Activated CD4-positive, alpha-beta memory T cell treated with anti-CD3 and anti-CD28 coated beads for 36 hours (primary cell): ENCODE results near the gene VPS37C. TPM values are rescaled to one million over a fixed set of nuclear protein-coding genes. Genes with fewer than 3 reads are reported as not detected.

ENCODE experiments used
- CTCF ChIA-PET: fragments of 350-600 bp; sonication (Branson Sonifier 250); formaldehyde crosslinking; loops from one replicate; lab custom pipeline; 2021; ENCODE audit warnings: antibody characterized with exemption, inconsistent platforms; lab: Charles Lee
- POLR2A ChIA-PET: fragments of 350-600 bp; sonication (Branson Sonifier 250); formaldehyde crosslinking; loops from one replicate; lab custom pipeline; 2021; ENCODE audit warnings: antibody characterized with exemption; lab: Charles Lee
- DNase-seq: peaks from one replicate; pipeline ENCODE4 v3.0.0-alpha.2; 2020
- H3K27ac Mint-ChIP-seq: one replicate; pipeline ENCODE4 v1.8.0; 2021; ENCODE audit warnings: mixed read lengths
- H3K27me3 Mint-ChIP-seq: one replicate; pipeline ENCODE4 v1.8.0; 2021; ENCODE audit warnings: mixed read lengths
- H3K36me3 Mint-ChIP-seq: one replicate; pipeline ENCODE4 v1.8.0; 2021; ENCODE audit warnings: mixed read lengths
- H3K4me1 Mint-ChIP-seq: one replicate; pipeline ENCODE4 v1.8.0; 2021; ENCODE audit warnings: low read depth, mixed read lengths
- H3K4me3 Mint-ChIP-seq: one replicate; pipeline ENCODE4 v1.8.0; 2021; ENCODE audit warnings: mild to moderate bottlenecking, mixed read lengths
- H3K9me3 Mint-ChIP-seq: one replicate; pipeline ENCODE4 v1.8.0; 2021; ENCODE audit warnings: mixed read lengths
- intact Hi-C: fragments of 100-400 bp; cut with micrococcal nuclease; formaldehyde crosslinking; loops from one replicate; pipeline ENCODE4 v1.15.1; 2023
- total RNA-seq, 2 experiments: library from RNA; stranded (reverse); gene quantifications; one replicate each; pipeline ENCODE4 v1.2.3, GENCODE V29; 2021

The VPS37C gene
- total RNA-seq, 2 experiments from 2014 or later, result 9.0 TPM

DNA sequence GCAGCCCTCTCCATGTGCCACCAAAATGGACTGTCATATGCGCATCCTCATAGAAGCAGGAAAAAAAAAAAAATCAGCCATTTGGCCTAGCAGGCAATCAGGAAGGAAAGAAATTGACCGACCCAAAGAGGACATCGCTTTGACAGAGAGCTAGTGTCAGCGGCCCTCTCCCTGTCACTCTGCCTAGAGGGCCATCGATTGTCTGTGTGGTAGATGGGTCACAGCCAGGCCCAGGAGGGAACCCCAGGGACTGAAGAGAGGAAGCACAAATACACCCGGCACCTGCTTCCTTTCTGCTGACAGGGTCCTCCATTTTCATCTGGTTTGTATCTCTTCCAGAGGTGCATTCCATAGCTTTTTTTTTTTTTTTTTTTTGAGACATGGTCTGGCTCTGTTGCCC, 21.8 kb downstream of the VPS37C start:
- intact Hi-C loops, result no loop called here
- CTCF ChIA-PET, result interaction anchor here (0.6 to 2.1 kb wide), 2 partner anchors 9 to 48 kb away, joined by 4 to 5 read pairs; no protein-coding TSS in a partner anchor
- Mint-ChIP-seq H3K27me3 (no peaks in the 10 kb centered on the region), H3K36me3 (peaks cover 7% of the 10 kb centered on the region), H3K4me1 (peaks cover 3% of the 10 kb centered on the region), H3K4me3 (no peak overlapping the region), H3K9me3 (no peaks in the 10 kb centered on the region), H3K27ac (no peak overlapping the region)
- DNase-seq, result no peak
- POLR2A ChIA-PET, result no interaction called here

DNA sequence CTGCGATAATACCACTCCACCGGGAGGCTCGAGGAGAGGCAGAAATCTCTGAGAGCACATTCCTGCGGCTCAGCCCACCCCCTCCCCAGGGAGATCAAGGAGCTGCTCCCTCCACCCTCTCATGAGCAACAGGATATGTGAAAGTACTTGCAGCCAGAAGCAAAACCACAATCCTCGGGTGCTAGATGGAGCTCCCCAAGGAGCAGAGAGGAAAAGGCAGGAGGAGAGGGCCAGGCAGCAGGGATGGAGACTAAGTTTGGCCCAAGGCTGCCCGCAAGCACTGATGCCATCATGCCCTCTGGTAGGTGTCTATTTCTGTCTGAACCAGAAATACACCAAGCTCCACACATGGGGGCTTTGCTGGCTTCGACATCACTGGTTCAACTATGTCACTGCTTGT, 22.3 kb downstream of the VPS37C start:
- no peak overlapping the region for H3K4me3 Mint-ChIP-seq
- CTCF ChIA-PET, result interaction anchor here (1.3 to 2.1 kb wide), 2 partner anchors 9 to 10 kb away, joined by 4 to 5 read pairs; no protein-coding TSS in a partner anchor
- H3K4me1 Mint-ChIP-seq, result peaks cover 3% of the 10 kb centered on the region
- no peak overlapping the region for H3K27ac Mint-ChIP-seq
- H3K9me3 Mint-ChIP-seq, result no peaks in the 10 kb centered on the region
- intact Hi-C loops, result no loop called here
- no peak for DNase-seq
- no peaks in the 10 kb centered on the region for H3K27me3 Mint-ChIP-seq
- H3K36me3 Mint-ChIP-seq, result peaks cover 7% of the 10 kb centered on the region
- POLR2A ChIA-PET, result no interaction called here

DNA sequence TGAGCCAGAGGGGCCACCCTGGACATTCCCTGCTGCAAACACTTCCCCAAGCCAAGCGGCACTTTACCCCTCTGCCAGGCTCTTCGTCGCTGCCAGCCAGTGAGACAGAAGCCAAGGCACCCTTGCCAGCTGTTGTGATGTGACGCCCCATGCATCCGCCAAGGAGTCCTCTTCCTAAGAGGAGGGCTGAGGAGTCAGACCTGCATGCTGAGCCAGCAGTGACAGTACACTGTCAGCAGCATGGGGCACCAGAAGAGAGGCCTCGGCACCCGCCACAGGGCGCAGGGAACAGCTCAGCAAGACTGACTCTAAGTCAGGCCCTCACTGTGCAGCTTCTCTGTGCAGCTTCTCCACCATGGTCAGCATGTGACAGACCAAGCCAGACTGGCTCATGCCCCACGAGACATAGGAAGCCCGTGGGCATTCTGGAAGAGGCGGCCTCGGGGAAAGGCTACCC, 26.4 kb downstream of the VPS37C start:
- Mint-ChIP-seq H3K9me3 (no peaks in the 10 kb centered on the region), H3K36me3 (peaks cover 8% of the 10 kb centered on the region), H3K27me3 (no peaks in the 10 kb centered on the region), H3K4me3 (no peak overlapping the region), H3K4me1 (peaks cover 5% of the 10 kb centered on the region), H3K27ac (no peak overlapping the region)
- DNase-seq, result no peak
- intact Hi-C loops, result no loop called here
- POLR2A ChIA-PET, result no interaction called here
- CTCF ChIA-PET, result interaction anchor here (0.9 kb wide), 1 partner anchor 165 kb away, joined by 3 read pairs; no protein-coding TSS in a partner anchor

DNA sequence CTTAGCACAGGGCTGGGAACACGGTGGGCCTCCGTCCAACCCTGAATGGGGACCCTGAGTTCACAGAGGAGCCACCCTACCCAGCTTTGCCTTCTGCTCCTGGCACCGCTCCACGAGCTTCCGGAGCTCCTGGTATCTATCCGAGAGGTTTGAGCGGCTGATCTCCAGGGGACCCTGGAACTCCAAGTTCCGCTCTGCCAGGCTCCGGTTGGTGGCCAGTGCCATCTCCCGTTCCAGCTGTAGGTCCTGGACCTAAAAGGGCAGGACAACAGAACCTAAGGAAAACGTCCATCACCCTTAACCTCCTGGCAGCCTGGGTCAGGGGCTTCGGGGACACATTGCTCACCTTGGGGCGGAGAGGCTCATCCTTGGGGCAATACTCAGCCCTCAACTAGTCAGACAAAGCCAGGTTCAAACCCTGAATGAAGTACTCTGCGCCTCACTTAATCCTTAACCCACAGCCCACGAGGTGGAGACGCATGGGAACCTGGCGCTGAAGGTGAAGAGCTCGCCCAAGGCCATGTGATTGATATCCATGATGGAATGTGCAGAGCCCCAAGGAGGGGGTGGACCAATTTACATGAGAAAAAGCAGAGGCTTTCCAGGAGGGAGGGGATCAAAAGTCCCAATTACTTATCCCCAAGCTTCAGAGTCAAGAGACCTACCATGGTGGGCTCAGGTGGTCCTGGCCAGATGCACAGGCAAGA, 27.1 kb downstream of the VPS37C start:
- Mint-ChIP-seq H3K4me3 (no peak overlapping the region), H3K27ac (no peak overlapping the region), H3K27me3 (no peaks in the 10 kb centered on the region), H3K9me3 (no peaks in the 10 kb centered on the region), H3K36me3 (peaks cover 8% of the 10 kb centered on the region), H3K4me1 (peaks cover 12% of the 10 kb centered on the region)
- intact Hi-C loops, result no loop called here
- ChIA-PET POLR2A (no interaction called here), CTCF (interaction anchor here (0.9 to 1.6 kb wide), 3 partner anchors 27 to 164 kb away, joined by 3 read pairs; no protein-coding TSS in a partner anchor)
- DNase-seq, result no peak

DNA sequence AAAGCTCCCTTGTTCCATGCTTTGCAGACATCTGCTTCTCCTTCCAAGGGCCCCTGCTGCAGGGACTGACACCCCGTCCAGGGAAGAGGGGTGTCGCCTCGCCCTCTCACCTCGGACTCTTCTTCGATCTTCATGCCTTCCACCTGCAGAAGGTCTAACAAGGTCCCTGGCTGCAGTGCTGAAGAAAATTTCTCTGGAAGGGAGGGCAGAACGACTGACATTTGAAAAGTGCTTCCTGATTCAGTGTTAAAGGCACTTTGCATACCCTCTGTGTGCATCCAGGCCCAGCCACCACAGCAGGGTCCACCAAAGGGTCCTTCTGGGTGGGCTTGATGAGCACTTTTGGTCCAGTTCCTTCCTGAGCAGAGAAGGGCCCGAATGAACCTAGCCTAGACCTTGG, 28.1 kb downstream of the VPS37C start:
- ChIA-PET POLR2A (interaction anchor here (0.7 kb wide), 1 partner anchor 138 kb away, joined by 4 read pairs; no protein-coding TSS in a partner anchor), CTCF (interaction anchor here (1.6 kb wide), 1 partner anchor 26 kb away, joined by 3 read pairs; no protein-coding TSS in a partner anchor)
- H3K27ac Mint-ChIP-seq, result no peak overlapping the region
- H3K27me3 Mint-ChIP-seq, result no peaks in the 10 kb centered on the region
- peaks cover 18% of the 10 kb centered on the region for H3K4me1 Mint-ChIP-seq
- H3K4me3 Mint-ChIP-seq, result no peak overlapping the region
- no peaks in the 10 kb centered on the region for H3K9me3 Mint-ChIP-seq
- no peak for DNase-seq
- H3K36me3 Mint-ChIP-seq, result peaks cover 9% of the 10 kb centered on the region
- intact Hi-C loops, result no loop called here

DNA sequence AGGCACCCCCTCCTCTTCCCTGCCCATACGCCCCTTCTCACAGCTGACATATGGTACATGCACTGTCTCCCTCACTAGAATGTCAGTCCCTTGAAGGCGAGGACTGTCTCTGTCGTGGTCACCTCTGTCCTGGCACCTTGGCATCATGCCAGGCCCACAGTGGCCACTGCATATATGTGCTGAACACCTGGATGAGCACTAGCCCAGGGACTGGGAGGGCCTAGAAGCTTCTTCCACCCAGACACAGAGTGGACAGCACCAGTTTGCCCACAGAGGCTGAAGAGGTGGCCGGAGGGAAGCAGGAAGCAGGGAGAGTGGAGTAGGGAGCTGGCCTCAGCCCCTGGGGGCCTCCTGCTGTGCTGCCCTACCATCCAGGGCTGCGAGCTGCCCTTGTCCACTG, 28.6 kb downstream of the VPS37C start:
- no peaks in the 10 kb centered on the region for H3K27me3 Mint-ChIP-seq
- peaks cover 11% of the 10 kb centered on the region for H3K36me3 Mint-ChIP-seq
- no peak overlapping the region for H3K27ac Mint-ChIP-seq
- POLR2A ChIA-PET, result no interaction called here
- no peaks in the 10 kb centered on the region for H3K9me3 Mint-ChIP-seq
- DNase-seq, result no peak
- H3K4me3 Mint-ChIP-seq, result no peak overlapping the region
- CTCF ChIA-PET, result interaction anchor here (1.6 kb wide), 1 partner anchor 26 kb away, joined by 3 read pairs; no protein-coding TSS in a partner anchor
- H3K4me1 Mint-ChIP-seq, result peaks cover 23% of the 10 kb centered on the region
- intact Hi-C loops, result no loop called here

DNA sequence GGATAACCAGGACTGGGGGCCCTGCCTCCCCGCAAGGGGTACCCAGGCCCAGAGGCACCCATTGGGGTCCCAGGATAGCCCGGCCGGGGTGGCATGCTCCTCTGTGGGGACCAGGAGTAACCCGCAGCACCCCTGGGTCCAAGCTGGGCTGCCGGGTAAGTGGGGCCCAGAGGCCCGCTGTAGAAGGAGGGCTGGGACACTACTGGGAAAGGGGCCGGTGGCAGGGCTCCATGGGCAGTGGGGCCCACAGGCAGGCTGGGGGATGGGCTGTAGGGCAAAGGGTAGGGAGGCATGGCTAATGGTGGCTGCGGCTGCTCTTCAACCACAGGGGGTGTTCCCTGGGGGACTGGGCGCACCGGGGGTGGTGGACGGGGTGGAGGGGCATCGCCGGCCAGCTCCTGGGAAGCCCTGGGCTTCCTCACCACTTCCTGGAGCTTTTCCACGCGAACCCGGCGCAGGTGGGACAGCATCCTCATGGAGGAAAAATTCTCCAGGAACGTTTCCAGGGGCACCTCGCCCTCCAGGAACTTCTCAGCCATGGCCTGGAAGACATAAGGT, 29.1 kb downstream of the VPS37C start:
- ChIA-PET POLR2A (no interaction called here), CTCF (interaction anchor here (1.6 kb wide), 1 partner anchor 25 kb away, joined by 3 read pairs; no protein-coding TSS in a partner anchor)
- Mint-ChIP-seq H3K9me3 (no peaks in the 10 kb centered on the region), H3K27ac (no peak overlapping the region), H3K36me3 (peaks cover 15% of the 10 kb centered on the region), H3K27me3 (no peaks in the 10 kb centered on the region), H3K4me1 (peaks cover 25% of the 10 kb centered on the region), H3K4me3 (no peak overlapping the region)
- DNase-seq, result no peak
- intact Hi-C loops, result no loop called here

DNA sequence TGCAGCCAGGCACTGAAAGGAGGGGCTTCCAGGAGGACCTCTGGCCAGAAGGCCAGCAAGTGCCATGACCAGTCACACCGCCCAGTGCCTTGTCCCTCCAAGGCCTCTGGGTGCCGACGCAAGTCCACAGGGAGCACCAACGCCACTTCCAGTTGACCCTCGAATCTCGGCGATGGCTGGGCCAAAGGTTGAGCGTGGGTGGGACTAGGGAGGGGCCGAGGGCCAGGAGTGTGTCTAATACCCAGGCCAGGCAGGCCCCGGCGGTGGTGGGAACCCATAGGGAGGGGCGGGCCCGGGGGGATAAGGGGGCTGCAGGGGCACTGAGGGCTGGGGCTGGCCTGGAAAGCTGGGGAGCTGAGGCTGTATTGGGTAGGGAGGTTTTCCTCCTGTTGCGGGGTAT, 29.6 kb downstream of the VPS37C start:
- no peaks in the 10 kb centered on the region for H3K27me3 Mint-ChIP-seq
- intact Hi-C loops, result no loop called here
- H3K9me3 Mint-ChIP-seq, result no peaks in the 10 kb centered on the region
- peaks cover 18% of the 10 kb centered on the region for H3K36me3 Mint-ChIP-seq
- no peak overlapping the region for H3K4me3 Mint-ChIP-seq
- ChIA-PET POLR2A (no interaction called here), CTCF (interaction anchor here (3.9 to 6.2 kb wide), 2 partner anchors 56 to 162 kb away, joined by 33 to 40 read pairs; no protein-coding TSS in a partner anchor)
- DNase-seq, result no peak
- no peak overlapping the region for H3K27ac Mint-ChIP-seq
- H3K4me1 Mint-ChIP-seq, result peaks cover 25% of the 10 kb centered on the region

DNA sequence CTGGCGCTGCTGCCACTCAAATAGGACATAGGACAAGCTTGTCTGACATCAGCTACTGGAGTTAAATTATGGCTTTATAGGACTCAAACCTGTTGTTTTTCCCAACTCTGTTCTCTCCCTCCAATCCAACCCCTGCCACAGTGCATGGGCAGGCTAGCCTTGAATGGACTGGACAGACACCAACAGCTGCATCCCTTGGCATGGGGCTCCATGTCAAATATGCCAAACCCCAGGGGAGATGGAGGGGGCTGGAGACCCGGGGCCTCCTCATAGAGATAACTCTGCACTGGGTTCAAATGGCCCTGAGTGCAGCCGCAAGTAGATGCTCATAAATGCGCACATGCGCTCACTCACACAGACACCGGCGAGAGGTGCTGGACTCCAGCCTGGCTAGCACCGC, 30.0 kb downstream of the VPS37C start:
- peaks cover 25% of the 10 kb centered on the region for H3K4me1 Mint-ChIP-seq
- no peaks in the 10 kb centered on the region for H3K27me3 Mint-ChIP-seq
- H3K36me3 Mint-ChIP-seq, result peaks cover 20% of the 10 kb centered on the region
- intact Hi-C loops, result no loop called here
- H3K27ac Mint-ChIP-seq, result no peak overlapping the region
- no peak for DNase-seq
- POLR2A ChIA-PET, result no interaction called here
- no peak overlapping the region for H3K4me3 Mint-ChIP-seq
- no peaks in the 10 kb centered on the region for H3K9me3 Mint-ChIP-seq
- CTCF ChIA-PET, result interaction anchor here (1.2 to 6.2 kb wide), 6 partner anchors 14 to 300 kb away, joined by 7 to 40 read pairs (median 22); no protein-coding TSS in a partner anchor

DNA sequence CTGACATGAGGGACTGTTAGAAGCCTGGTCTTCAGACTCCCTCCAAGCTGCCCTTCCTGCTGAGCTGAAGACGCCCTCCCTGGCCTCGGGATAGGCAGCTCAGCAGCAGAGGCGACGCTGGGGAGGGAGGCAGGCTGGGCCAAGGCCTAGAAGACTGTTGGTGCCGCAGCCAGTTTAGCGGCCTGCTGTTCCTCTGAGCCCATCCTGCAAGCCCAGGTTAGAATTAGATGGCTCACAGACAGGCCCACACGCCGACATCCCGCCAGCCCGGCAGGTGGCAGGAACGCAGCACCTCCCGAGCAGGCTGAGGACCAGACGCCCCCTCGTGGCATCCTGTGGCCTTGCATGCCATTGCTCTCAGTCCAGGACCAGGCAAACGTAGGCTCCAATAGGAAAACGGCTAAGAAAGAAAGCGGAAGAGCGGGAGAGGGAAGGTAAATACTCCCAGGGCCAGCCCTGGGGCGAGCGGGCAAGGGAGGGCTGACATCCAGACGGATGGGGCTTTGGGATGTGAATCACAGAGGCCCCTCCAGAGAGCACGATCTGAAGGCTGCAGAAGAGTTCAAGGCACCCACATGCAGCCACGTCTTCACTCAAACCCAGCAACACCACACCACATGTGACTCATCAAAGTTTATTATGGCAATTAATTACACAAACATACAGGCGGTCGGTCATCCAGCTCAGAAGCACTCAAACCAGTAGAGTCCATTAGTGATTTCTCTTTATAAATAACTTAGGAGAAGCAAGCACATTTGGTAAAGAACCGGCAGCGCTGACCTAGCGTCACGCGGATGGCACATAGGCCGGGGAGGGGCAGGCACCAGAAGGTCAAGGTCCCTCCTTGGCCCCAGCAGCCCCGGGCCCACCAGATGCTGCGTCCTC, 31.3 kb downstream of the VPS37C start:
- no peaks in the 10 kb centered on the region for H3K27me3 Mint-ChIP-seq
- H3K36me3 Mint-ChIP-seq, result peaks cover 28% of the 10 kb centered on the region
- H3K4me1 Mint-ChIP-seq, result peaks cover 25% of the 10 kb centered on the region
- intact Hi-C loops, result loop anchor here (1.0 to 2.0 kb wide), 3 partner anchors 47 to 160 kb away; no protein-coding TSS in a partner anchor
- H3K4me3 Mint-ChIP-seq, result peak overlapping the region; percentile 17
- no peaks in the 10 kb centered on the region for H3K9me3 Mint-ChIP-seq
- ChIA-PET POLR2A (interaction anchor here (0.8 to 2.0 kb wide), 10 partner anchors 12 to 160 kb away, joined by 3 to 7 read pairs (median 3); no protein-coding TSS in a partner anchor), CTCF (interaction anchor here (0.6 to 6.2 kb wide), 34 partner anchors 8 to 299 kb away, joined by 3 to 40 read pairs (median 5); no protein-coding TSS in a partner anchor)
- H3K27ac Mint-ChIP-seq, result peak overlapping the region; percentile 57
- DNase-seq, result peak; percentile 95

DNA sequence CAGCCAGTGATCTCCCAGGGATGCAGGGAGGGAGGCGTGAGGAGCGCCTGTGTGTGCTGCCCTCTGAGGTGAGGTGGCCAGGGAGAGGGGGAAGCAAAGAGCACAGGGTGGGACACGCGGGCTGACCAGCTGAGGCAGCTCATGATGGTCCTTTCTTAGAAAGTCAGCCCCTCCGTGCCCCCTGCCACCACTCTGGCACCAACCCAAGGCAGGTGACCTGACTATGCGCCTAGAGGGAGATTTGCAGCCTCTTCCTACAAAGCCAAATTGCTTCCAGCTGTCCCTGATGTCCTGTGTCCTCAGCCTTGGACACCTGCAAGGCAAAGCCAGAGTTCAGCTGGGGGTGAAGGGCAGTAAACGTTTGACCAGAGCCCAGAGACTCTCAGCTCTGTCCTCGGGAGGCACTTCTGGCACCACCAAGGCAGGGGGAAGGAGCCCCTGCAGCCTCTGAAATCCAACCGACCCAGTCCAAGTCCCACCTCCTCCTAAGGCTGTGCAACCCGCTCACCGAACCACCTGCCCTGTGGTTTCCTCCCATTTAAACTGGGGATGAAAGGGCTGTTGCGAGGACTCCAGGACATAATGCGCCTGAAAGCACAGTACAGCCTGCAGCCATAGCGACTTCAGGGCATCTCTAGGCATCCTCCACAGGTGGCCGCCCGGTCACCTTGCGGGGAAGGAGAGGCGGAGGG, 32.1 kb downstream of the VPS37C start:
- no peak for DNase-seq
- Mint-ChIP-seq H3K9me3 (no peaks in the 10 kb centered on the region), H3K36me3 (peaks cover 36% of the 10 kb centered on the region), H3K27ac (peak overlapping the region; percentile 57), H3K4me3 (no peak overlapping the region), H3K4me1 (peaks cover 29% of the 10 kb centered on the region), H3K27me3 (no peaks in the 10 kb centered on the region)
- CTCF ChIA-PET, result interaction anchor here (0.6 to 6.2 kb wide), 34 partner anchors 9 to 298 kb away, joined by 3 to 40 read pairs (median 4); partner anchors contain the start of gene CD5
- POLR2A ChIA-PET, result interaction anchor here (0.9 to 2.0 kb wide), 12 partner anchors 12 to 159 kb away, joined by 3 to 7 read pairs (median 3); no protein-coding TSS in a partner anchor
- intact Hi-C loops, result loop anchor here (1.0 to 2.0 kb wide), 3 partner anchors 46 to 159 kb away; no protein-coding TSS in a partner anchor
